Activated CD4-positive, alpha-beta T cell treated with anti-CD3 and anti-CD28 coated beads, Interleukin-2, amount 50 U/mL, for 4 hours (primary cell): ENCODE measurements around the gene PHLDA1.

Source experiments
- DNase-seq, 2 experiments: peaks; one replicate each; pipeline ENCODE4 v3.0.0-alpha.2; 2020

PHLDA1 gene

DNA sequence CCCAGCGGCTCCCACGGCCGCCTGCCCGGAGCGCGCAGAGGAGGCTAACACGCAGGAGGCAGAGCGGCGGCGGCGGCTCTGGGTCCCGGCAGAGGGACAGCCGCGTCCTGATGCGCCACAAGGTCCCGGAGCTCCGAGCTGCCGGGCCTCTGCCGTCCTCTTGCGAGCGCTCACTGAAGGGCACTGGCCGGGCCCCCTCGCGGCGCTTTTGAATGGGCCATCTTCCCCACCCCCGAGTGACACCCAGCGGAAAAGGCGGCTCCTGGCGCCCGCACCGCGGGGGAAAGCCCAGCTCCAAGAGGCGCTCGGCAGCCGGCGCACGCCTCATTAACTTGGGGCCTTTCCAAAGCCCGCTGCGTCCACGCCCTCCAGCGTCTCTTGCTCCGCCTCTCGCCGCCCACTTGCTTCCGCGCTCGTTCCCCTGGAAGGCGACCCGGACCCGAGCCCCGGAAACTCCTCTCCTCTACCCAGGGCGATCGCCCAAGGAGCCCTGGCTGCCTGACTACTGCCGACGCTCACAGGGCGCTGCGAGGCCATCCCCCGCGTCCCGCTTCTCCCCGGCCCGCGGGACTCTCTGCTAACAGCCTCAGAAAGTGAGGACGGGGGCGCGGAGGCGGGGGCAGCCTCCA is at the start of gene PHLDA1:
Gene PHLDA1 (minus strand): TSS at position 363 of the 629 bp plus-strand sequence.
- peak; percentile 92 to 94 for DNase-seq

DNA sequence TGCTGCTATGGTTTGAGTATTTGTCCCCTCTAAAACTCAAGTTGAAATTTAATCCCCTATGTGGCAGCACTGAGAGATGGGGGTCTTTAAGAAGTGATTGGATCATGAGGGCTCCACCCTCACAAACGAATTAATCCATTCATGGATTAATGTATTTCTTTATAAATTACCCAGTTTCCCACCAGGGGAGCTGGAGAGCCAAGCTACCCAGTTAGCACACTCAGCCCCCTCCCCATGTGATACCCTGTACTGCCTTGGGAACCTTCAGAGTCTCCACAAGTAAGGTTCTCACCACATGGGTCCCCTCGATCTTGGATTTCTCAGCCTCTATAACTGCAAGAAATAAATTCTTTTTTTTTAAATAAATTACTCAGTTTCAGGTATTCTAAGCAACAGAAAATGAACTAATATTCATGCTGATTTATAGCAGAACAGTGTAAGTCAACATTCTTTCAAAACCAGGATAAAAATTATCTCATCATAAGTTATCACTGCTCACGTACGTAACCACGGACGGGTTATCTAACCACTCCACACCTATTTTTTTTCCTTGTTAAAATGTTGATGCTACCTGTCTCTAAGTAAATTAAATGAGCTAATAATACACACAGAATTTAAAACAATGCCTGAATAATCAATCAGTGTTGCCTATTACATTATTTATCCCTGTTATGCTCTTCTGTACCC is 49.3 kb upstream of the PHLDA1 start:
- no peak for DNase-seq

DNA sequence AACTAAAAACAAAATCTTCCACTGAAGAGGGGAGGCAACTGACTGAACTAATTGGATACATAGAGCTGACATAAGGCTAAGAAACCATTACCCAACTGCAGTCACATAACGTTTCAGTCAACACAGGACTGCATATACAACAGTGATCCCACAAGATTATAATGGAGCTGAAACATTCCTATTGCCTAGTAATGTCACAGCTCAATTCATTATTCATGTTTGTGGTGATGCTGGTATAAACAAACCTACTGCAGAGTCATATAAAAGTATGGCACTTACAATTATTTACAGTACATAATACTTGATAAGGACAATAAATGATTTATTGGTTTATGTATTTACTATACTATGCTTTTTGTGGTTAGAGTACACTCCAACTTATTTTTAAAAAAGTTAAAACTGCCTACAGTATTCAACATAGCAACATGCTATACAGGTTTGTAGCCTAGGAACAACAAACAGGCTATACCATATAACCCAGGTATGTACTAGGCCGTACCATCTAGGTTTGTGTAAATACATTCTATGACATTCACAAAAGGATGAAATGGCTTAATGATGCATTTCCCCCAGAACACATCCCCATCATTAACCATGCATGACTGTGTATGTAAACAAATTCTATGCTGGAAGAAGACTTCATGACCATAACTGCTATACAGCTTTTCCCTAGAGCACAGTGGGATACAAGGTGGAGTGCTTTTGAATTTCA is 48.6 kb upstream of the PHLDA1 start:
- DNase-seq, result no peak

- no peak for DNase-seq
These were observed 47.2 kb upstream of the PHLDA1 start for GRCh38 chr12:76078748-76079147.

DNA sequence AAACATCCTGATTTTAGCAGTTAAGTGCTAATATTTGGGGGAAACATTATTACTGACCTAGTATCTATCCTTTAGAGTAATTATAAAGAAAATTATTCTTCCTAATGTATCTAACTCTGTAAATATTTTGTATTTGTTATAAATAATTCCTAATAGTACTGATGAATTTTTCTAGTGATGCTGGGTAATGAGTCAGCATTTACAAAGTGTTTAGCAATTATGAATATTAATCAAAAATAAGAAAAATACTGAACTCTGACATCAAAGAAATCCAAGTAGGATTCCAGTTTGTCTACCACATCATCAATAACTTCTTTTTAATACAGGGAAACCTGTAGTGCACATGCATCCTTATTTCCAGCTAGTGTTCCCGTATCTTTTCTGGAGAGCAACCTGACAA is 43.9 kb upstream of the PHLDA1 start:
- DNase-seq, result no peak

DNA sequence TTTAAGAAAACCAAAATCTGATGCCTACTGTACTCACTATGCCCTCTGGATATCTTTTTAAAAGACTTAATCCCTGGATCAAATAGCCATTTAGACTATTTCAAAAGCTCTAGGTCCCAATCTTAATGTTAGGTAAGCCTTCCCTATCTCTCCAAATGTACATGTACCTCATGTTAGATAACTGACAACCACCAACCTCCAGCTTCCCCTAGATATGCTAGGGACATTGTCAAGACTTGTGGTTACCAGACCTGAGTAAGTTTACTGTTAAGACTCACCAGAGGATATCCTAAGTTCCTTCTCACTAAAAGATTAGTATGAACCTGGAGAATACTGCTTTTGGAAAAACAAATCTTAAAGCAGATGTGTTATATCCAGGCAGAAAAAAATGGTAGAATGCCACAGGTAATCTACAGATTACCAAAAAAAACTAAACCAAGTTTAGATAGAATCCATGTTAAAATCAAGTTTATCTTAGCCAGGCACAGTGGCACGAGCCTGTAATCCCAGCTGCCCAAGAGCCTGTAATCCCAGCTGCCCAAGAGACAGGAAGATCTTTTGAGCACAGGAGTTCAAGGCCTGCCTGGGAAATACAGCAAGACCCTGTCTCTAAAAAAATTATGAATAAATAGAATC is 43.2 kb upstream of the PHLDA1 start:
- DNase-seq, result no peak

GRCh38 chr12:76073561-76073960 is 42.0 kb upstream of the PHLDA1 start:
- DNase-seq, result no peak

DNA sequence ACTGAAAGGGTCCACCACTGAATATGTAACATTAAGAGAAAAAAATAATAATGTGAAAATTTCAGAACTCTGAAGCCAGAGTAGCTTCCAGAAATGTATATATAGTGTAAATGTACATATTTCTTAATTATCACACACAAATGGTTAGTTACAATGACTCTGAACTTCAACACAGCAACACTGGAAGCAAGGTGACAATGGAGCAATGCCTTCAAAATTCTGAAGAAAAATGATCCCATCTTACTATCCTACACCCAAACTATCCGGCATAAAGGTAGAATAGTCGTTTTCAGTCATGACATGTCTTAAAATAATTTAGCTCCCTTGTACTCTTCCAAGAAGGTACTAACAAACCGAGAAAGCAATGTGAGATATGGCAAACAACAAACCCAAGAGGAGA is 41.0 kb upstream of the PHLDA1 start:
- no peak for DNase-seq

DNA sequence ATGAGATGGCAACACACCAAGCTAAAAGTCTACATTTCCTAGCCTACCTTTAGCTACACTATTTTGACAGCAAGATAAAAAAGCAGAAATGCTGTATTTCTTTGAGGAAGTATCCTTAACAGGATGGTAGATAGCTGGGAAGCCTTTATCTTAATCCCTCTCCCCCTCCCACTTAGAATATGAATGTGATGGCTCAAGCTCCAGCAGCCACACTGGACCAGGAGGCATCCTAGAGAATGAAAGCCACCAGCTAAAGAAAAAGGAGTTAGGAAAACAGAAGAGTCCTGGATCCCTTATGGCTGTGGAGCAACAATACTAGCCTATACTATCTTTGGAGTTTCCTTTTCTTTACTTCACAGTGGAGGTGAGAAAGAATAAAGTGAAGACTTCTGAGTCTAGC is 37.8 kb upstream of the PHLDA1 start:
- no peak for DNase-seq

DNA sequence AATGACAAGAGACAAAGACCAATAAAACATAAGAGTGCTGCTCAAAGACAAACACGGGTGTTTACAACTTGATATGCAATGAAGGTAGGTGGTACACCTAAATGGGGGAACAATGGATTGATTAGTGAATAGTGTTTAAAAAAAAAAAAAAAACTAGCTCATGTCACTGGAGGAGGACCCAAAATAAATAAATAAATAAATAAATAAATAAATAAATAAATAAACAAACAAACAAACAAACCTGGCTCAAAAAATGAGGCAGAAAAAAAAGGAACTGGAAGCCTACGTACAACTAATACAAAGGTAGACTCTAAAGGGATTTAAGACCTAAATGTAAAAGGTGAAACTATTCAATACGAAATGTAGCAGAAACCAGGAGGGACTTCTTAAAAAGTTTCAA is 34.3 kb upstream of the PHLDA1 start:
- DNase-seq, result no peak

- no peak for DNase-seq
These were observed 33.3 kb upstream of the PHLDA1 start for GRCh38 chr12:76064904-76065303.

GRCh38 chr12:76060111-76060510 is 28.5 kb upstream of the PHLDA1 start:
- no peak for DNase-seq

- DNase-seq, result no peak
These were observed 25.8 kb upstream of the PHLDA1 start for GRCh38 chr12:76057326-76057725.

- no peak for DNase-seq
These were observed 23.8 kb upstream of the PHLDA1 start for GRCh38 chr12:76055393-76055792.

- DNase-seq, result no peak
These were observed 18.1 kb upstream of the PHLDA1 start for GRCh38 chr12:76049575-76050251.

GRCh38 chr12:76047742-76048141 is 16.2 kb upstream of the PHLDA1 start:
- no peak for DNase-seq

DNA sequence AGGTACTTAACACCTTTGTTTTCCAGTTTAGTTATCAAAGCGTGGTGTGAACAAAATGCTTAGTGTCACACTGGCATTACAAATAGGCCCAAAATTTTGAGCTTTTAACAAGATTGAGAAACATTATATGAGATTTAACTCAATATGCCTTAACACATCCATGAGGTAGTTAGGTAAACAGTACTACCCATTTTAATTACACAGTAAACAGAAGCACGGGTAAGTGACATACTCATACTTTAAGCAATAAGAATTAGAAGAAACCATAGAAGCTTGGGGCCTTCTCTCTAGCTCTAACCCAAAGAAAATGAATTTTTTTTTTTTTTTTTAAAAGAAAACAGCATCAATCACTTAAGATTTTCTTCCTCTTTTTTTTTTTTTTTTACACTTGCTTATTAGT is 15.5 kb upstream of the PHLDA1 start:
- no peak for DNase-seq

- no peak for DNase-seq
These were observed 11.8 kb upstream of the PHLDA1 start for GRCh38 chr12:76043377-76043776.

- no peak for DNase-seq
These were observed 10.6 kb upstream of the PHLDA1 start for GRCh38 chr12:76042147-76042546.

DNA sequence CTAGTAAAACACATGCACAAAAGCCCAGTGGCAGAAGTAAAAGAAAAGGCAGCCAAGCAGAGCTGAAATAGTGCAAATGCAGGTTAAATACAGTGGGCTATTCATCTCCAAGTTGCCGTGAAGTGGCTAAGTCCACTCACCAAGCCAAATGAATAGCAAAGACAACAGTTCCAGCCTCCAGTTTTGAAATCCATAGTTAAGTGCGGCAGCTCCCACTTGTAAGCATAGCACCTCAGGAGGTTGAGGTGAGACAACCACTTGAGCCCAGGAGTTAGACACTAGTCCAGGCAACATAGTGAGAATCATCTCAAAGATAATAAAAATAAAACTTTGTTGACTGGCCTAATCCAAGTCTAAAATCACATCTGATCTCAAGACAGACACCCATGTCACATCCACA is 9.8 kb upstream of the PHLDA1 start:
- no peak for DNase-seq

DNA sequence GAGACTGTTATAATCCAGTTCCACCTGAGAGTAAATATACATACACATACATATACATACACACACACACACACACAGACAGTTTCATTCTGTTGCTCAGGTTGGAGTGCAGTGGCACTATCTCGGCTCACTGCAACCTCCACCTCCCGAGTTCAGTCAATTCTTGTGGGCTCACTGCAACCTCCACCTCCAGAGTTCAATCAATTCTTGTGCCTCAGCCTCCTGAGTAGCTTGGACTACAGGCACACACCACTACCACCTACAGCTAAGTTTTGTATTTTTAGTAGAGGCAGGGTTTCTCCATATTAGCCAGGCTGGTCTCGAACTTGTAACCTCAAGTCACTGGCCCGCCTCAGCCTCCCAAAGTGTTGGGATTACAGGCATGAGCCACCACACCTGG is 8.9 kb upstream of the PHLDA1 start:
- DNase-seq, result no peak

- DNase-seq, result no peak
These were observed 6.6 kb upstream of the PHLDA1 start for GRCh38 chr12:76038176-76038575.
